H1 (cell line): ENCODE measurements around the gene ZNF18. TPM values are rescaled to one million over a fixed set of nuclear protein-coding genes. Genes with fewer than 3 reads are reported as not detected.

Experiments
- CTCF ChIA-PET: fragments of 300-600 bp; sonication (Branson Sonifier 250); formaldehyde crosslinking; loops from one replicate; lab custom pipeline; 2021; ENCODE audit not compliant: partially characterized antibody; lab: Charles Lee
- POLR2A ChIA-PET: fragments of 300-600 bp; sonication (Branson Sonifier 250); formaldehyde crosslinking; loops from one replicate; lab custom pipeline; 2021; ENCODE audit warnings: inconsistent platforms; ENCODE audit not compliant: partially characterized antibody; lab: Charles Lee
- DNase-seq, 2 experiments: peaks; one replicate each; pipeline versions ENCODE4 v3.0.0 to v3.0.0-alpha.2; 2010 to 2022; ENCODE audit warnings: low spot score in 2 of 2, low read depth in 1 of 2, mixed read lengths in 1 of 2
- FAIRE-seq: peaks from 2 replicates; lab custom pipeline; 2011; peaks lifted over from hg19 to GRCh38; lab: Jason Lieb, UNC
- H2AFZ ChIP-seq: 2 replicates; pipeline ENCODE4 v1.8.1; 2012; ENCODE audit warnings: low read length, inconsistent platforms
- H2AK5ac ChIP-seq: 2 replicates; pipeline ENCODE4 v1.6.1; 2013; ENCODE audit warnings: low read depth, low read length
- H2BK120ac ChIP-seq: replicated peaks from 2 replicates; pipeline ENCODE3; 2013; ENCODE audit warnings: low read depth, low read length, inconsistent platforms
- H2BK12ac ChIP-seq: 2 replicates; pipeline ENCODE4 v1.6.1; 2013; ENCODE audit warnings: low read depth, low read length
- H2BK15ac ChIP-seq: 2 replicates; pipeline ENCODE4 v1.6.1; 2013; ENCODE audit warnings: low read length
- H2BK20ac ChIP-seq: 2 replicates; pipeline ENCODE4 v1.6.1; 2013; ENCODE audit warnings: low read length
- H2BK5ac ChIP-seq: 2 replicates; pipeline ENCODE4 v1.6.1; 2013; ENCODE audit warnings: low read depth, low read length
- H3K14ac ChIP-seq: 2 replicates; pipeline ENCODE4 v1.6.1; 2013; ENCODE audit warnings: inconsistent platforms; ENCODE audit not compliant: insufficient read length
- H3K18ac ChIP-seq: 2 replicates; pipeline ENCODE4 v1.6.1; 2013; ENCODE audit warnings: low read length; ENCODE audit errors: extremely low read depth
- H3K23ac ChIP-seq: 2 replicates; pipeline ENCODE4 v1.6.1; 2013; ENCODE audit warnings: inconsistent platforms; ENCODE audit not compliant: insufficient read length
- H3K23me2 ChIP-seq: 2 replicates; pipeline ENCODE4 v1.6.1; 2013; ENCODE audit warnings: low read depth, low read length
- H3K27ac ChIP-seq: 2 replicates; pipeline ENCODE4 v1.6.1; 2011; ENCODE audit warnings: low read depth, low read length, inconsistent platforms
- H3K27me3 ChIP-seq, 4 experiments: replicated peaks in 1 of 4; 1 replicate in 1 of 4; 2 replicates in 3 of 4; pipeline versions ENCODE4 v1.6.1 to v1.8.1; 2011 to 2013; ENCODE audit warnings: low read length in 3 of 4, mild to moderate bottlenecking in 3 of 4, inconsistent platforms in 2 of 4, mixed read lengths in 2 of 4, moderate library complexity in 1 of 4; ENCODE audit not compliant: control insufficient read depth in 3 of 4, insufficient read depth in 3 of 4; ENCODE audit errors: extremely low read depth in 1 of 4
- H3K36me3 ChIP-seq, 4 experiments: 2 replicates each; pipeline versions ENCODE4 v1.6.1 to v1.8.1; 2011 to 2013; ENCODE audit warnings: mild to moderate bottlenecking in 4 of 4, low read length in 3 of 4, moderate library complexity in 2 of 4, control low read depth in 1 of 4, inconsistent platforms in 1 of 4; ENCODE audit not compliant: insufficient read depth in 4 of 4, control insufficient read depth in 2 of 4
- H3K4ac ChIP-seq: replicated peaks from 2 replicates; pipeline ENCODE3; 2013; ENCODE audit warnings: low read length, low read depth, mixed read lengths, inconsistent platforms; ENCODE audit not compliant: insufficient read length
- H3K4me1 ChIP-seq, 4 experiments: replicated peaks in 1 of 4; 1 replicate in 1 of 4; 2 replicates in 3 of 4; pipeline versions ENCODE4 v1.6.1 to v1.8.1; 2011 to 2013; ENCODE audit warnings: low read length in 3 of 4, inconsistent platforms in 2 of 4, mixed read lengths in 1 of 4; ENCODE audit not compliant: insufficient read depth in 4 of 4, control insufficient read depth in 3 of 4
- H3K4me2 ChIP-seq, 2 experiments: 2 replicates each; pipeline versions ENCODE4 v1.6.1 to v1.8.1; 2011 to 2013; ENCODE audit warnings: low read depth in 2 of 2, low read length in 2 of 2, control low read depth in 1 of 2, inconsistent platforms in 1 of 2, mild to moderate bottlenecking in 1 of 2; ENCODE audit not compliant: insufficient read depth in 1 of 2
- H3K4me3 ChIP-seq, 4 experiments: fragments of 200-600, 300-600 bp in 1 of 4; sonication (generic), shearing (Covaris generic), sonication (Bioruptor Twin) in 1 of 4; 2 replicates each; pipeline versions ENCODE4 v1.5.1 to v1.8.1; 2011 to 2016; ENCODE audit warnings: low read length in 4 of 4, low read depth in 3 of 4, control low read depth in 2 of 4, inconsistent platforms in 2 of 4, mild to moderate bottlenecking in 2 of 4, mixed read lengths in 1 of 4, moderate library complexity in 1 of 4; ENCODE audit not compliant: insufficient read depth in 2 of 4; ENCODE audit errors: extremely low read depth in 1 of 4
- H3K56ac ChIP-seq: replicated peaks from 2 replicates; pipeline ENCODE3; 2013; ENCODE audit warnings: low read depth, mild to moderate bottlenecking, mixed read lengths, low read length, inconsistent platforms; ENCODE audit not compliant: insufficient read length
- H3K79me1 ChIP-seq: 2 replicates; pipeline ENCODE4 v1.6.1; 2013; ENCODE audit warnings: low read depth, low read length, control low read depth
- H3K79me2 ChIP-seq, 2 experiments: 2 replicates each; pipeline versions ENCODE4 v1.6.1 to v1.8.1; 2012 to 2013; ENCODE audit warnings: low read length in 2 of 2, mild to moderate bottlenecking in 2 of 2, inconsistent platforms in 1 of 2; ENCODE audit not compliant: insufficient read depth in 2 of 2, control insufficient read depth in 1 of 2
- H3K9ac ChIP-seq, 4 experiments: replicated peaks in 1 of 4; 1 replicate in 1 of 4; 2 replicates in 3 of 4; pipeline versions ENCODE4 v1.6.1 to v1.8.1; 2011 to 2013; ENCODE audit warnings: low read depth in 3 of 4, low read length in 3 of 4, control low read depth in 2 of 4, mild to moderate bottlenecking in 2 of 4, moderate library complexity in 2 of 4, inconsistent platforms in 1 of 4; ENCODE audit errors: extremely low read depth in 1 of 4
- H3K9me3 ChIP-seq, 2 experiments: 2 replicates each; pipeline versions ENCODE4 v1.6.1 to v1.8.1; 2012 to 2013; ENCODE audit warnings: mild to moderate bottlenecking in 2 of 2, moderate library complexity in 2 of 2, control low read depth in 1 of 2, inconsistent platforms in 1 of 2, low read depth in 1 of 2, low read length in 1 of 2, mixed read lengths in 1 of 2; ENCODE audit not compliant: insufficient read depth in 2 of 2
- H4K20me1 ChIP-seq, 2 experiments: replicated peaks in 1 of 2; 2 replicates each; pipeline versions ENCODE3 to v1.8.1; 2011 to 2013; ENCODE audit warnings: inconsistent platforms in 2 of 2, low read length in 2 of 2, mild to moderate bottlenecking in 1 of 2; ENCODE audit not compliant: insufficient read depth in 2 of 2, control insufficient read depth in 1 of 2
- H4K5ac ChIP-seq: 2 replicates; pipeline ENCODE4 v1.6.1; 2013; ENCODE audit warnings: low read length, low read depth, mixed read lengths, inconsistent platforms; ENCODE audit not compliant: insufficient read length
- H4K8ac ChIP-seq: 2 replicates; pipeline ENCODE4 v1.8.0; 2013; ENCODE audit warnings: mild to moderate bottlenecking, moderate library complexity, low read length, inconsistent platforms; ENCODE audit not compliant: insufficient read depth; ENCODE audit errors: extremely low read depth
- H4K91ac ChIP-seq: replicated peaks from 2 replicates; pipeline ENCODE3; 2013; ENCODE audit warnings: low read length, mixed read lengths, inconsistent platforms; ENCODE audit not compliant: insufficient read length
- HDAC6 ChIP-seq: IDR thresholded peaks from one replicate; pipeline ENCODE4 v1.7.1; 2012; ENCODE audit warnings: low read depth, mild to moderate bottlenecking, inconsistent platforms, low read length, moderate library complexity
- SIN3A ChIP-seq, 2 experiments: IDR thresholded peaks in 1 of 2; conservative IDR thresholded peaks in 1 of 2; 2 replicates each; pipeline ENCODE4 v1.6.1; 2011 to 2012; ENCODE audit warnings: low read length in 2 of 2, improper control_type of control experiment in 1 of 2, low read depth in 1 of 2, mild to moderate bottlenecking in 1 of 2
- TEAD4 ChIP-seq: IDR thresholded peaks from 2 replicates; pipeline ENCODE4 v1.6.1; 2012; ENCODE audit warnings: low read depth, low read length, inconsistent platforms, mixed read lengths
- WGBS, 2 experiments: shearing (Covaris generic) in 1 of 2; methylation state at CpG; one replicate each; pipeline versions ENCODE4 v1.1.6 to v1.1.7; 2013 to 2015; ENCODE audit warnings: low lambda C conversion rate in 2 of 2, mixed read lengths in 2 of 2, inconsistent platforms in 1 of 2, low coverage in 1 of 2, missing lambda C conversion rate in 1 of 2; ENCODE audit not compliant: insufficient replicate concordance in 2 of 2, insufficient coverage in 1 of 2, insufficient read length in 1 of 2; ENCODE audit errors: extremely low coverage in 1 of 2, missing lambda C conversion rate in 1 of 2; 5-methylcytosine and 5-hydroxymethylcytosine counted together
- polyA plus RNA-seq, 7 experiments: library from polyadenylated mRNA; depleted of rRNA in 3 of 7; stranded (reverse) in 5 of 7; unstranded in 2 of 7; fragments of >200 nt in 5 of 7; fragments of 200-250 nt in 2 of 7; gene quantifications; 1 replicate in 5 of 7; 2 replicates in 1 of 7; 4 replicates in 1 of 7; pipeline versions ENCODE4 v1.2.1 to v1.2.3, GENCODE V29; 2011 to 2013; ENCODE audit warnings: missing spikeins in 2 of 7, mixed read lengths in 2 of 7
- total RNA-seq: library from RNA; stranded (reverse); fragmentation: NEBNext Ultra II Directional; extraction: Animal tissue kit (Norgen Biotek cat#: 25700); gene quantifications from 2 replicates; pipeline ENCODE4 v1.2.1, GENCODE V29; 2021
- TF ChIP-seq, protein P1 (sequence below): IDR thresholded peaks from 2 replicates; pipeline ENCODE4 v1.6.1; 2012; ENCODE audit warnings: inconsistent platforms

Gene ZNF18
- total and polyA plus RNA-seq, 2 of the 8 experiments (the other 6 are each of a cell fraction or from before 2014, with no cell fraction given): 3.0 to 9.9 TPM

DNA sequence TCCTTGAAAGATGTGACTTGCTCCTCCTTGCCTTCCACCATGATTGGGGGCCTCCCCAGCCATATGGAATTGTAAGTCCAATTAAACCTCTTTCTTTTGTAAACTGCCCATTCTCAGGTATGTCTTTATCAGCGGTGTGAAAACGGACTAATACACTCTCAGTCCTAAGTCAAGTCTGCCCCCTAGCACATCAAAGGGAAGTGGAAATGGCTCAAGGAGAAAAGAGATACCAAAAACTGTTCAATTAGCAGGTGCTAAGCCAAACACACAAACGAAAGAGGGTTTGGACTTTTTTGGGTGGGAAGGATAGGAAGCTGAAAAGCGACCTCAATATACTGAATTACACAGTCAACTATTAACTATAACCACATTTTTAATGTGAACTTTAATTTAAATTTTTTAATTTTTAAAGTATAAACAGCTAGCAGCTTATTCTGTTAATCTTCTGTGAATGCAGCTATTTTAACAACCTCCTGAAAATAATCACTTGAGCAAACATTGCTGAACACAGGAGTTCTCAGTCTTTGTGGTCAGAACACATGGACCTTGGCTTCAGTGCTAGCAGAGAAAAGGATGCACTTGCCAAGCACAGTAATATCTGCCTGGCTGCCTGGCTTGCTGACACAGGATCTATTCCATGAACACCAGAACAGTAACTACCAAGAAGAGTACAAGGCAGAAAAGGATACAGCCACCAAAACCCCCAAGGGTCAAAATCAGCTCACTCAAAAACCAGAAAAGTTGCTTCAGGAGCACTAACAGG is 10.9 kb downstream of the ZNF18 start:
- WGBS, 2 experiments: 87% methylated on average over 4 of the region's 4 CpGs; no CpG with 5 or more reads in 1 of the 2 experiments
- POLR2A ChIA-PET: interaction anchor here (4.8 kb wide), 1 partner anchor 11 kb away, joined by 27 read pairs; the partner anchor contains the start of gene ZNF18
- DNase-seq (no peak), FAIRE-seq (no peak)
- Histone ChIP-seq H2AFZ (no peak overlapping the region), H3K79me1 (no peaks in the 10 kb centered on the region), H3K4me2 (no peak overlapping the region), H4K20me1 (no peaks in the 10 kb centered on the region), H2BK15ac (no peak overlapping the region), H3K4ac (no peak overlapping the region), H3K23me2 (no peaks in the 10 kb centered on the region), H3K9me3 (no peaks in the 10 kb centered on the region), H4K91ac (no peak overlapping the region), H2BK120ac (no peak overlapping the region), H2BK5ac (no peak overlapping the region), H3K4me3 (no peak overlapping the region), H3K23ac (no peak overlapping the region), H3K27ac (no peak overlapping the region), H3K36me3 (peaks cover 0 to 13% (median 5%) of the 10 kb centered on the region in 4 experiments; a peak in 4 of 8 replicates), H2BK20ac (no peak overlapping the region), H2BK12ac (no peak overlapping the region), H3K18ac (no peak overlapping the region), H3K9ac (no peak overlapping the region), H2AK5ac (no peak overlapping the region), H4K5ac (no peak overlapping the region), H3K27me3 (no peaks in the 10 kb centered on the region), H3K14ac (no peak overlapping the region), H3K79me2 (no peaks in the 10 kb centered on the region), H4K8ac (no peak overlapping the region), H3K4me1 (peaks cover 0 to 13% (median 5%) of the 10 kb centered on the region in 4 experiments), H3K56ac (no peak overlapping the region)
- TF ChIP-seq TEAD4 (no peak), HDAC6 (no peak), SIN3A (conservative IDR thresholded peaks at IDR 0.05 in 1 of 2, IDR thresholded peaks at IDR 0.05 in 1 of 2; ENCODE audit: low read depth in 1 of 2, low read length in 2 of 2) (no peak)
- TF ChIP-seq, protein P1, sequence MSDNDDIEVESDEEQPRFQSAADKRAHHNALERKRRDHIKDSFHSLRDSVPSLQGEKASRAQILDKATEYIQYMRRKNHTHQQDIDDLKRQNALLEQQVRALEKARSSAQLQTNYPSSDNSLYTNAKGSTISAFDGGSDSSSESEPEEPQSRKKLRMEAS: no peak
- CTCF ChIA-PET: interaction anchor here (0.6 to 2.3 kb wide), 22 partner anchors 8 to 1358 kb away, joined by 3 to 14 read pairs (median 4); partner anchors contain the start of gene ZNF18
